HepG2 (cell line): Measurements from ENCODE around the gene TUBB2B. TPM values are rescaled to one million over a fixed set of nuclear protein-coding genes. Genes with fewer than 3 reads are reported as not detected.

Experiments
- ATAC-seq: fragments of 200-7000 bp; cut with Tn5 transposase; 3 replicates; pipeline ENCODE4 v1.9.1; 2020; ENCODE audit warnings: mild to moderate bottlenecking, moderate library complexity
- BruUV-seq: library from RNA; stranded (reverse); fragments of 400-500 nt; replicated peaks from 2 replicates; lab custom pipeline; 2021; lab: Mats Ljungman, UMichigan
- CTCF ChIA-PET: fragments of 300-600 bp; formaldehyde crosslinking; extraction: SDS; loops from one replicate; lab custom pipeline; 2021; ENCODE audit warnings: low total read pairs, inconsistent platforms, low intra/inter-chr PET ratio; lab: Yijun Ruan, JAX
- POLR2A ChIA-PET: fragments of 350-600 bp; sonication (Branson Sonifier 250); formaldehyde crosslinking; loops from one replicate; lab custom pipeline; 2020; ENCODE audit warnings: antibody characterized with exemption, inconsistent platforms; lab: Yijun Ruan, JAX
- DNase-seq: peaks from one replicate; pipeline ENCODE4 v3.0.0-alpha.2; 2015; ENCODE audit warnings: low spot score
- FAIRE-seq: peaks from 3 replicates; lab custom pipeline; 2011; peaks lifted over from hg19 to GRCh38; lab: Jason Lieb, UNC
- H2AFZ ChIP-seq: one replicate; pipeline ENCODE4 v1.6.1; 2011; ENCODE audit warnings: low read length, inconsistent platforms
- H3K27ac ChIP-seq: fragments of 300-600 bp; 3 replicates; pipeline ENCODE4 v1.8.0; 2011; ENCODE audit warnings: mixed run types, mild to moderate bottlenecking, mixed read lengths, low read length, inconsistent platforms; ENCODE audit not compliant: insufficient read depth; ENCODE audit errors: extremely low read length
- H3K27me3 ChIP-seq, 2 experiments: fragments of 200-600 bp in 1 of 2; 2 replicates in 1 of 2; 3 replicates in 1 of 2; pipeline versions ENCODE4 v1.6.0 to v1.8.0; 2011; ENCODE audit warnings: low read length in 2 of 2, mild to moderate bottlenecking in 2 of 2, moderate library complexity in 2 of 2, inconsistent platforms in 1 of 2; ENCODE audit not compliant: insufficient read depth in 2 of 2, control insufficient read depth in 1 of 2
- H3K36me3 ChIP-seq, 2 experiments: fragments of 200-600 bp in 1 of 2; replicated peaks in 1 of 2; 2 replicates in 1 of 2; 3 replicates in 1 of 2; pipeline versions ENCODE4 v1.5.1 to v1.8.0; 2011; ENCODE audit warnings: low read length in 2 of 2, inconsistent platforms in 1 of 2; ENCODE audit not compliant: insufficient read depth in 2 of 2, control insufficient read depth in 1 of 2
- H3K4me1 ChIP-seq: 2 replicates; pipeline ENCODE4 v1.5.1; 2012; ENCODE audit warnings: low read length, inconsistent platforms; ENCODE audit not compliant: insufficient read depth
- H3K4me2 ChIP-seq: 2 replicates; pipeline ENCODE4 v1.6.0; 2011; ENCODE audit warnings: low read depth, low read length, inconsistent platforms
- H3K4me3 ChIP-seq, 3 experiments: fragments of 200-600 bp in 1 of 3; sonication (generic), shearing (Covaris generic) in 1 of 3; replicated peaks in 1 of 3; 2 replicates each; pipeline ENCODE4 v1.5.1; 2011 to 2016; ENCODE audit warnings: low read length in 3 of 3, inconsistent platforms in 2 of 3, low read depth in 2 of 3, mild to moderate bottlenecking in 2 of 3, control low read depth in 1 of 3, mixed read lengths in 1 of 3; ENCODE audit not compliant: insufficient read depth in 1 of 3
- H3K79me2 ChIP-seq: one replicate; pipeline ENCODE4 v1.6.1; 2011; ENCODE audit warnings: low read length, inconsistent platforms; ENCODE audit not compliant: insufficient read depth
- H3K9ac ChIP-seq: 2 replicates; pipeline ENCODE4 v1.6.0; 2011; ENCODE audit warnings: mild to moderate bottlenecking, low read depth, low read length, inconsistent platforms; ENCODE audit not compliant: insufficient read depth
- H3K9me3 ChIP-seq: 2 replicates; pipeline ENCODE4 v1.5.1; 2012; ENCODE audit warnings: mild to moderate bottlenecking, low read length
- H4K20me1 ChIP-seq: 2 replicates; pipeline ENCODE4 v1.6.0; 2011; ENCODE audit warnings: inconsistent platforms, mild to moderate bottlenecking, low read length, moderate library complexity; ENCODE audit not compliant: insufficient read depth
- ARNT ChIP-seq: fragments of 450-650 bp; IDR thresholded peaks from 2 replicates; pipeline ENCODE4 v1.6.1; 2017
- ARNT2 ChIP-seq: sonication (generic); formaldehyde crosslinking; IDR thresholded peaks from 2 replicates; pipeline ENCODE4 v1.8.0; 2022; ENCODE audit warnings: mild to moderate bottlenecking, low read depth, missing genetic modification reagents, moderate library complexity
- CBX2 ChIP-seq, 2 experiments: fragments of 200-600 bp in 1 of 2; sonication (generic); formaldehyde crosslinking in 1 of 2; IDR thresholded peaks; 2 replicates each; pipeline versions ENCODE4 v1.7.0 to v1.8.1; 2018 to 2022; ENCODE audit warnings: low read depth in 2 of 2, low read length in 1 of 2, mild to moderate bottlenecking in 1 of 2, missing genetic modification reagents in 1 of 2
- FOXJ3 ChIP-seq: sonication (generic); formaldehyde crosslinking; IDR thresholded peaks from 2 replicates; pipeline ENCODE4 v1.4.0; 2020; ENCODE audit warnings: missing genetic modification reagents, mild to moderate bottlenecking, borderline replicate concordance
- GATAD2A ChIP-seq: IDR thresholded peaks from 2 replicates; pipeline ENCODE4 v1.6.1; 2016
- HDAC2 ChIP-seq: sonication (generic); formaldehyde crosslinking; IDR thresholded peaks from 2 replicates; pipeline ENCODE4 v1.4.0; 2020; ENCODE audit warnings: missing genetic modification reagents
- JARID2 ChIP-seq: sonication (generic); formaldehyde crosslinking; IDR thresholded peaks from 2 replicates; pipeline ENCODE4 v1.8.1; 2023; ENCODE audit warnings: missing genetic modification reagents, inconsistent platforms; ENCODE audit not compliant: insufficient replicate concordance
- KDM5A ChIP-seq: fragments of 200-600 bp; sonication (generic); IDR thresholded peaks from 2 replicates; pipeline ENCODE4 v1.7.0; 2018; ENCODE audit warnings: antibody characterized with exemption, mild to moderate bottlenecking, low read length, borderline replicate concordance
- KMT2B ChIP-seq: IDR thresholded peaks from 2 replicates; pipeline ENCODE4 v1.6.1; 2016; ENCODE audit warnings: missing genetic modification reagents, missing compliant biosample characterization
- TRIM24 ChIP-seq: sonication (generic); formaldehyde crosslinking; IDR thresholded peaks from 2 replicates; pipeline ENCODE4 v1.8.0; 2022; ENCODE audit warnings: mild to moderate bottlenecking, missing genetic modification reagents
- ZNF256 ChIP-seq: sonication (generic); formaldehyde crosslinking; conservative IDR thresholded peaks from 2 replicates; pipeline ENCODE4 v1.4.0; 2020; ENCODE audit warnings: missing genetic modification reagents
- ZNF264 ChIP-seq: sonication (generic); formaldehyde crosslinking; IDR thresholded peaks from 2 replicates; pipeline ENCODE4 v1.4.0; 2020; ENCODE audit warnings: missing genetic modification reagents
- ZNF34 ChIP-seq: sonication (generic); formaldehyde crosslinking; IDR thresholded peaks from 2 replicates; pipeline ENCODE4 v1.4.0; 2020; ENCODE audit warnings: mild to moderate bottlenecking, missing genetic modification reagents, borderline replicate concordance
- ZNF484 ChIP-seq: sonication (generic); formaldehyde crosslinking; IDR thresholded peaks from 2 replicates; pipeline ENCODE4 v1.5.1; 2020; ENCODE audit warnings: mild to moderate bottlenecking, low read depth, missing genetic modification reagents, borderline replicate concordance
- ZNF619 ChIP-seq: sonication (generic); formaldehyde crosslinking; IDR thresholded peaks from 2 replicates; pipeline ENCODE4 v1.4.0; 2020; ENCODE audit warnings: mild to moderate bottlenecking, missing genetic modification reagents
- ZNF768 ChIP-seq: sonication (generic); formaldehyde crosslinking; IDR thresholded peaks from 2 replicates; pipeline ENCODE4 v1.4.0; 2020; ENCODE audit warnings: missing genetic modification reagents
- WGBS: methylation state at CpG from one replicate; pipeline ENCODE4 v1.1.6; 2017; ENCODE audit warnings: low lambda C conversion rate; 5-methylcytosine and 5-hydroxymethylcytosine counted together
- in situ Hi-C: cut with HindIII; loops from 2 replicates; pipeline ENCODE4 v1.10.0; 2017; ENCODE audit warnings: low pct_unique_long_range_greater_than_20kb; ENCODE audit not compliant: extremely low pct_ligation_motif_present
- intact Hi-C: fragments of 100-400 bp; cut with micrococcal nuclease; formaldehyde crosslinking; loops from one replicate; pipeline ENCODE4 v1.10.0; 2022; ENCODE audit not compliant: unreplicated experiment
- polyA plus RNA-seq, 8 experiments: library from polyadenylated mRNA; depleted of rRNA in 3 of 8; stranded (reverse) in 7 of 8; unstranded in 1 of 8; fragments of >200 nt; fragmentation: Illumina TruSeq in 4 of 8; extraction: Trizol in 4 of 8; gene quantifications; 2 replicates each; pipeline versions ENCODE4 v1.2.1 to v1.2.3, GENCODE V29; 2011 to 2016; ENCODE audit warnings: low read depth in 4 of 8, missing spikeins in 1 of 8, mixed read lengths in 1 of 8; ENCODE audit not compliant: insufficient read depth in 1 of 8
- total RNA-seq, 5 experiments: library from RNA; depleted of rRNA; stranded (reverse); fragments of >200 nt; fragmentation: Illumina TruSeq; extraction: Trizol; gene quantifications; 2 replicates each; pipeline ENCODE4 v1.2.3, GENCODE V29; 2016; ENCODE audit warnings: low read depth in 1 of 5
- TF ChIP-seq, protein P1 (sequence below): sonication (generic); formaldehyde crosslinking; IDR thresholded peaks from 2 replicates; pipeline ENCODE4 v1.4.0; 2020; ENCODE audit warnings: missing genetic modification reagents, low read depth, mild to moderate bottlenecking, borderline replicate concordance
- TF ChIP-seq, protein P2 (sequence below): IDR thresholded peaks from 2 replicates; pipeline ENCODE4 v1.6.1; 2018; ENCODE audit warnings: missing genetic modification reagents, mild to moderate bottlenecking, missing compliant biosample characterization

TUBB2B gene
- total and polyA plus RNA-seq, 2 of the 13 experiments (the other 11 are each of a cell fraction or from before 2014, with no cell fraction given) = 10.3 to 23.6 TPM

DNA sequence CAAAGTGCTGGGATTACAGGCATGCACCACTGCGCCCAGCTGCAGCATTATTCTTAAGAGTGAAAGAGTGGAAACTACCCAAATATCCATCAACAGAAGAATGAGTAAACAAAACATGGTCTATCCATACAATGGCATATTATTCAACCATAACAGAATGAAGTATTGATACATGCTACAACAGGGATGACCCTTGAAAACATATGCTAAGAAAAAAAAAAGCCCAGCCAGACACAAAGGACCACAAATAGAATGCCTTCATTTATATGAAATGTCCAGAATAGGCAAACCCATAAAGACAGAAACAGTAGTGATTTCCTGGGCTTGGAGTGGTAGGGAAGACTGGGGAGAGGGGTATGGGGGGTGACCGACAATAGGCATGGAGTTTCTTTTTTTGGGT, 7.1 kb downstream of the TUBB2B start:
- 23% methylated on average over 2 of the region's 2 CpGs for WGBS
- ChIA-PET CTCF (no interaction called here), POLR2A (no interaction called here)
- H3K4me2 ChIP-seq = no peak overlapping the region
- in situ Hi-C loops = no loop called here
- H3K27me3 ChIP-seq = peaks cover 6 to 47% of the 10 kb centered on the region in 2 experiments
- no peak overlapping the region for H3K9ac ChIP-seq
- intact Hi-C loops = no loop called here
- H2AFZ ChIP-seq = no peak overlapping the region
- H4K20me1 ChIP-seq = no peaks in the 10 kb centered on the region
- no peak for FAIRE-seq
- no peak overlapping the region for H3K27ac ChIP-seq
- H3K4me1 ChIP-seq = no peaks in the 10 kb centered on the region
- H3K79me2 ChIP-seq = no peaks in the 10 kb centered on the region
- no TSS peak for BruUV-seq
- no peaks in the 10 kb centered on the region for H3K36me3 ChIP-seq
- H3K4me3 ChIP-seq = no peak overlapping the region
- no peak for TF ChIP-seq ZNF484 (CRISPR knock-in tag)
- no peak for TF ChIP-seq CBX2 (IDR thresholded peaks at IDR 0.05; ENCODE audit: low read depth, low read length)
- TF ChIP-seq CBX2 (CRISPR knock-in tag; IDR thresholded peaks at IDR 0.05; ENCODE audit: low read depth) = no peak
- no peak for TF ChIP-seq JARID2 (CRISPR knock-in tag)
- no peak for TF ChIP-seq ZNF34 (CRISPR knock-in tag)
- TF ChIP-seq ARNT2 = no peak
- TF ChIP-seq HDAC2 (CRISPR knock-in tag) = no peak
- no peak for TF ChIP-seq FOXJ3 (CRISPR knock-in tag)
- TF ChIP-seq, protein P1, sequence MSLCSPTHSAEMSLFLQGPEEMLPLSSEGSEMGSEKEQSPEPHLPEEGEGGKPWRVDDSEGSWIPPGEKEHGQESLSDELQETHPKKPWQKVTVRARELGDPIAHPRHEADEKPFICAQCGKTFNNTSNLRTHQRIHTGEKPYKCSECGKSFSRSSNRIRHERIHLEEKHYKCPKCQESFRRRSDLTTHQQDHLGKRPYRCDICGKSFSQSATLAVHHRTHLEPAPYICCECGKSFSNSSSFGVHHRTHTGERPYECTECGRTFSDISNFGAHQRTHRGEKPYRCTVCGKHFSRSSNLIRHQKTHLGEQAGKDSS = no peak
- TF ChIP-seq, protein P2, sequence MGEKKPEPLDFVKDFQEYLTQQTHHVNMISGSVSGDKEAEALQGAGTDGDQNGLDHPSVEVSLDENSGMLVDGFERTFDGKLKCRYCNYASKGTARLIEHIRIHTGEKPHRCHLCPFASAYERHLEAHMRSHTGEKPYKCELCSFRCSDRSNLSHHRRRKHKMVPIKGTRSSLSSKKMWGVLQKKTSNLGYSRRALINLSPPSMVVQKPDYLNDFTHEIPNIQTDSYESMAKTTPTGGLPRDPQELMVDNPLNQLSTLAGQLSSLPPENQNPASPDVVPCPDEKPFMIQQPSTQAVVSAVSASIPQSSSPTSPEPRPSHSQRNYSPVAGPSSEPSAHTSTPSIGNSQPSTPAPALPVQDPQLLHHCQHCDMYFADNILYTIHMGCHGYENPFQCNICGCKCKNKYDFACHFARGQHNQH (CRISPR knock-in tag) = no peak
- TF ChIP-seq ZNF768 (CRISPR knock-in tag) = no peak
- no peak for TF ChIP-seq ARNT
- no peak for TF ChIP-seq KMT2B (CRISPR knock-in tag)
- TF ChIP-seq ZNF619 (CRISPR knock-in tag) = no peak
- TF ChIP-seq ZNF264 = no peak
- no peak for TF ChIP-seq GATAD2A (CRISPR knock-in tag)
- no peak for TF ChIP-seq KDM5A
- TF ChIP-seq TRIM24 (CRISPR knock-in tag) = no peak
- no peak for TF ChIP-seq ZNF256
- H3K9me3 ChIP-seq = no peaks in the 10 kb centered on the region
- DNase-seq = no peak
- ATAC-seq = no peak
